B cell (primary cell): ENCODE measurements around the gene RNF130.

Source experiments
- EZH2 ChIP-seq: IDR thresholded peaks from 2 replicates; pipeline ENCODE4 v1.6.1; 2012; ENCODE audit warnings: borderline replicate concordance, low read depth, mild to moderate bottlenecking, moderate library complexity, low read length; ENCODE audit not compliant: insufficient read depth, poor library complexity, severe bottlenecking
- TF ChIP-seq, protein P1 (sequence below): fragments of 200-600 bp; IDR thresholded peaks from one replicate; pipeline ENCODE4 v1.8.0; 2022; ENCODE audit warnings: antibody characterized with exemption, mild to moderate bottlenecking

- TF ChIP-seq, protein P1, sequence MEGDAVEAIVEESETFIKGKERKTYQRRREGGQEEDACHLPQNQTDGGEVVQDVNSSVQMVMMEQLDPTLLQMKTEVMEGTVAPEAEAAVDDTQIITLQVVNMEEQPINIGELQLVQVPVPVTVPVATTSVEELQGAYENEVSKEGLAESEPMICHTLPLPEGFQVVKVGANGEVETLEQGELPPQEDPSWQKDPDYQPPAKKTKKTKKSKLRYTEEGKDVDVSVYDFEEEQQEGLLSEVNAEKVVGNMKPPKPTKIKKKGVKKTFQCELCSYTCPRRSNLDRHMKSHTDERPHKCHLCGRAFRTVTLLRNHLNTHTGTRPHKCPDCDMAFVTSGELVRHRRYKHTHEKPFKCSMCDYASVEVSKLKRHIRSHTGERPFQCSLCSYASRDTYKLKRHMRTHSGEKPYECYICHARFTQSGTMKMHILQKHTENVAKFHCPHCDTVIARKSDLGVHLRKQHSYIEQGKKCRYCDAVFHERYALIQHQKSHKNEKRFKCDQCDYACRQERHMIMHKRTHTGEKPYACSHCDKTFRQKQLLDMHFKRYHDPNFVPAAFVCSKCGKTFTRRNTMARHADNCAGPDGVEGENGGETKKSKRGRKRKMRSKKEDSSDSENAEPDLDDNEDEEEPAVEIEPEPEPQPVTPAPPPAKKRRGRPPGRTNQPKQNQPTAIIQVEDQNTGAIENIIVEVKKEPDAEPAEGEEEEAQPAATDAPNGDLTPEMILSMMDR: no peak
- TF ChIP-seq EZH2: no peak
Measured at GRCh38 chr5:180113660-180114303, 42.2 kb upstream of the RNF130 start.
